Muscle of leg (tissue), 11 donors: Measurements from ENCODE around the gene CNGB1. TPM values are rescaled to one million over a fixed set of nuclear protein-coding genes. Genes with fewer than 3 reads are reported as not detected.
"Not testable (repeated sequence)": the region's sequence is repeated elsewhere in the genome, so short reads cannot be mapped to it uniquely, and the experiment has no call there.

Source experiments
- DNase-seq: peaks from one replicate; pipeline ENCODE4 v3.0.0; 2013
- H3K27ac ChIP-seq: one replicate; pipeline ENCODE4 v1.5.1; 2013; ENCODE audit warnings: mild to moderate bottlenecking, low read length, control low read depth
- H3K27me3 ChIP-seq: one replicate; pipeline ENCODE4 v1.6.1; 2013; ENCODE audit warnings: low read length; ENCODE audit not compliant: control insufficient read depth, insufficient read depth
- H3K36me3 ChIP-seq: one replicate; pipeline ENCODE4 v1.6.1; 2013; ENCODE audit warnings: low read length; ENCODE audit not compliant: control insufficient read depth, insufficient read depth
- H3K4me1 ChIP-seq: one replicate; pipeline ENCODE4 v1.6.1; 2013; ENCODE audit warnings: low read length; ENCODE audit not compliant: control insufficient read depth, insufficient read depth
- H3K4me3 ChIP-seq: one replicate; pipeline ENCODE4 v1.5.1; 2013; ENCODE audit warnings: low read length, control low read depth
- H3K9me3 ChIP-seq: replicated peaks from 2 replicates; pipeline ENCODE4 v1.6.1; 2013; ENCODE audit warnings: low read depth, low read length; ENCODE audit not compliant: control insufficient read depth
- WGBS: methylation state at CpG from one replicate; pipeline ENCODE4 v1.1.5; 2013; ENCODE audit warnings: missing lambda C conversion rate; ENCODE audit not compliant: insufficient coverage; 5-methylcytosine and 5-hydroxymethylcytosine counted together
- polyA plus RNA-seq, 8 donors: library from polyadenylated mRNA; unstranded; fragments of 120-200 nt; gene quantifications; one replicate each; pipeline versions ENCODE4 v1.2.1 to v1.2.3, GENCODE V29; 2013; ENCODE audit warnings: inconsistent platforms in 1 of 8, low replicate concordance in 1 of 8; ENCODE audit not compliant: insufficient read length in 8 of 8, insufficient read depth in 1 of 8
- total RNA-seq: library from RNA; stranded (reverse); fragments of 120-200 nt; gene quantifications from one replicate; pipeline ENCODE4 v1.2.4, GENCODE V29; 2013

Gene CNGB1
- total and polyA plus RNA-seq, 9 donors: 0.03 to 1.6 (median 0.08) TPM; not detected in 3

DNA sequence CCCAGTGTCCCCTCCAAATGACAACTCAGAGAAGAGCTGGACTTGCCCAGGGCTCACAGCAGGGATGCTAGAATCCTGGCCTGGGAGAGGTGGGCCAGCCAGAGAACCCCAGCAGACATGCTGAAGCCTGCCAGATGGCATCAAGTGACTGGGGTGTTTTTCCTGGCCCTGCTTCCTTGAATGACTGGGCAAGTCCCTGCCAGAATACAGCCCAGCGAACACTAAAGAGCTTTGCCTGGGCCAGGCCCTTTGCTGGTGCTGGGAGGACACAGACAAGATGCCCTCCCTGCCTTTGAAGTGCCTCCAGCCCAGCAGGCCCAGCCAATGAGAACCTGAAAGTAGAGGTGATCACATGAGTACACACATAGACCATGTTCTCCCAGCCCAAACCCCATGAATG lies 18.0 kb upstream of the CNGB1 start:
- WGBS: 25% methylated on average over 1 of the region's 1 CpG
- Histone ChIP-seq H3K4me1 (peaks cover 11% of the 10 kb centered on the region), H3K27ac (no peak overlapping the region), H3K4me3 (no peak overlapping the region), H3K36me3 (peaks cover 8% of the 10 kb centered on the region), H3K27me3 (peaks cover 39% of the 10 kb centered on the region), H3K9me3 (no peaks in the 10 kb centered on the region)
- DNase-seq: no peak

DNA sequence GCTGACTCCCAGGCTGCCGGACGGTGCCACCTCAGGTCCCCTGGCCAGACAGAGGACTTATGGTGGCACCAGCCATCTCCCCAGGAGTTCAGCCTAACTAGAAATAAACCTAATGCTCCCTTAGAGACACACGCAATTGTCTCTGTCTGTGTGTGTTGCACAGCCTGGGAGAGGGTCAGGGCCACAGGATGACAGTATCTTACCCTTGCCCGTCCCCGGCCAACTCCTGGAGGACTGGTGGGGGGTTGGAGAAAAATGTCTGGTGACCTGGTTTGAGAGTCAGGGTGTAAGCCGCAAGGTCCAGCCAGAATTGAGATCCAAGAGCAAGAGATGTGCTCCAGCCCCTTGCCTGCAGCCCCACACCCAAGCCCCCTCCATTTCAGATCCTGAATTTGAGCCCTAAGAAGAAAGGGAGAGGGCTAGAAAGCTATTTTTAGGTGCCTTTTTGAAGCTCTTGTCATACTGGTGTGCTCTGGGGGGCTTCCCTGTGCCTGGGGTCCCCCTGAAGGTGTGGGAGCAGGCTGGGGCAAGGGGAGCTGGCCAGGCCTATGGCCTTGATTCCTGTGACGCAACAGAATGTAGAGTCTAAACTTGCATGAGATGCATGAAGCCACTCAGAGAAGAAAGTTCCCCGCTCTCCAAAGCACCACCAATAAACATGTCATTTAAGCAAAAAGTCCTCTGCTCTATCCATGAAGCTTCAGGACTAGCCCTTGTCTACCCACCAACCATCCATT lies 16.7 kb upstream of the CNGB1 start:
- H3K27me3 ChIP-seq: peaks cover 43% of the 10 kb centered on the region
- no peak for DNase-seq
- 78% methylated on average over 4 of the region's 8 CpGs for WGBS
- no peaks in the 10 kb centered on the region for H3K9me3 ChIP-seq
- H3K4me1 ChIP-seq: peaks cover 11% of the 10 kb centered on the region
- H3K36me3 ChIP-seq: no peaks in the 10 kb centered on the region
- no peak overlapping the region for H3K27ac ChIP-seq
- no peak overlapping the region for H3K4me3 ChIP-seq

DNA sequence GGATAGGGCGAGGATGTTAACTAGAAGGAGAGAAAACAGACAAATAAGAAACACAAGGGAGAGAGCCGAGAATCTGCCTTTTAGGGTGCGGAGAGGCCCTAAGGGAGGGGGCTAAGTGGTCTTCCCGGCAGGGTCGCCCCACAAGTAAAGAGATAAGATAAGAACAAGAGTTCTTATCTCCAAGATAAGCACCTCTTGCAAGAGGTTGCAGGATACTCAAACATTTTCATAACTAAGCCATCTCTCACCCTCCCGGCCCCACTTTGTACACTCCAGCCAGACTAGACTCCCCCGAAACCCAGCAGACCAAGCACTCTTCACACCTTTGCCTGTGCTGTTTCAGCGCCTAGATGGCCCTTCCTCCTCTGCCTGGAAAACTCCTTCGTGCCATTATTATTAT lies 15.3 kb upstream of the CNGB1 start:
- 39% methylated on average over 3 of the region's 9 CpGs for WGBS
- Histone ChIP-seq H3K36me3 (no peaks in the 10 kb centered on the region), H3K27me3 (peaks cover 43% of the 10 kb centered on the region), H3K4me3 (no peak overlapping the region), H3K4me1 (peaks cover 11% of the 10 kb centered on the region), H3K27ac (no peak overlapping the region), H3K9me3 (no peaks in the 10 kb centered on the region)
- no peak for DNase-seq

DNA sequence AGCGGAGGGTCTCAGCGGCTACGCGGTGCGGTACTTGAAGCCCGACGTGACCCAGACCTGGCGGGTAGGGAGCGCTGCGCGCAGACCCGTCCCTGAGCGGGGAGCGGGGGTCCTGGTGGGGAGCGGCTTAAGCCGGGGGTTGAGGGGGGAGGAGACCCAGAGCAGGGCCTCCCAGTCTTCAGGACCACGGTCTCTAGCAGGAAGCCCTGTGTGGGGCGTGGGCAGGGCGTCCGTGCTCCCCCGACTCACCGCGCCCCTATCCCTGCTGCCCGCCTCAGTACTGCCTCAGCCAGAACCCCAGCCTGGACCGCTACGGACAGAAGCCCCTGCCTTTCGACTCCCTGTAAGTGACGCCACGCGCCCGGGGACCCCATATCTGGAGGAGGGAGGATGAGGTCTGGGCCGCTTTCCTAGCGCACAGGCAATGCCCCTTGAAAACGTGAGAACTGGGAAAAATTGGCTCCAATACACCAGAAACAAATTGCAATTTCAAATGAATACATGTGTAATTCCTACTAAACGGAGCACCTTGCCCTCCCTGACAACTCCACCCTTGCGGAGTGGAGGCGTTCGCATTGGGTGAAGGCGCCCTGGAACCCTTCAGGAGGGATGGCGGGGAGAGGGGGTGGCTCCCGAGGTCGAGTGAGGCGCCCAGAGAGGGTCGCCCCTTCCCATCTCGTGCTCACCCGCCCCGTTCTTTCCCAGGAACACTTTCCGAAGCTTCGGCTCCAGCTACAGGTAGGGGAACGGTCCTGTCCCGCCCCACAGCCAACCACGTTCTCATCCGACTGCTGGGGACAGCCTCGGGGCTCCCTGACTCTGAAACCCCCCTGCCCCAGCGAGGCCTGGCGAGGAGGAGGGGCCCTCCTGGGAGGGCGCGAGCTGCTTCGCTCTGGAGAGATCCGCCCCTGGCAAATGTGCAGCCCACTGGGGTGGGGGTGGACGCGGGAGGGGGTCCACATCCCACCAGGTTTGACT lies 14.6 kb upstream of the CNGB1 start:
- Histone ChIP-seq H3K36me3 (no peaks in the 10 kb centered on the region), H3K27me3 (peaks cover 43% of the 10 kb centered on the region), H3K27ac (no peak overlapping the region), H3K4me3 (peak overlapping the region; percentile 33), H3K4me1 (peaks cover 11% of the 10 kb centered on the region), H3K9me3 (no peaks in the 10 kb centered on the region)
- DNase-seq: no peak
- WGBS: 2% methylated on average over 20 of the region's 62 CpGs

DNA sequence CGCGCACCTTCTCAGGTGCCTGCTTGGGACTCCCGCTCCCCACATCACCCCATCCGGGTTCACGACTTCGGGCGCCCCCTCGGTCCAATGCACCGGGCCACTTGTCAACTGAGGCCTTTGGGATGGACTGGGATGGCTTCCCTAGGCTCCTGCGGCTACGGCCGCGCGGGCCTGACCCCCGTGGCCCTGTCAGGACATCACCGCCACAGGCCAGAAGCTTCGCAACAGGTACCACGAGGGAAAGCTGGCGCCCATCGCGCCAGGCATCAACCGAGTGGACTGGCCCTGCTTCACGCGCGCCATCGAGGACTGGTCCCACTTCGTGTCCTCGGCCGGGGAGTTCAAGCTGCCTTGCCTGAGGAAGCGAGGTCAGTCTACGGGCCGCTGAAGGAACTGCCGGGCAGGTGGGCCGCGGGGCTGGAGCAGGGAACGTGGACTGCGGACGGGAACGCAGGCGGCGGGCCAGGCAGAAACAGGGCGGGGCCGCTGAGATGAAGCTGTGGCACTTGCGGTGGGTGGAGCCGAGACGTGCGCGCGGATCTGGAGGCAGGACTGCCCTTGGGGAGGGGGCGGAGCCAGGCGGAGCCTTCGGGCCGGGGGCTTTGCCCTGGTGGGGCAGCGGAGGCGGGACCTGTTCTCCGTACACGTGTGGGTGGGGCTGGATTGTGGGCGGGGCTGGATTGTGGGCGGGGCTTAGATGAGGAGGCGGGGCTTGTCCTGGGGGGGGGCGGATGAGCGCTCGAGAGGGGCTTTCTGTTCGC lies 13.7 kb upstream of the CNGB1 start:
- WGBS: 5% methylated on average over 62 of the region's 64 CpGs
- no peak overlapping the region for H3K27ac ChIP-seq

DNA sequence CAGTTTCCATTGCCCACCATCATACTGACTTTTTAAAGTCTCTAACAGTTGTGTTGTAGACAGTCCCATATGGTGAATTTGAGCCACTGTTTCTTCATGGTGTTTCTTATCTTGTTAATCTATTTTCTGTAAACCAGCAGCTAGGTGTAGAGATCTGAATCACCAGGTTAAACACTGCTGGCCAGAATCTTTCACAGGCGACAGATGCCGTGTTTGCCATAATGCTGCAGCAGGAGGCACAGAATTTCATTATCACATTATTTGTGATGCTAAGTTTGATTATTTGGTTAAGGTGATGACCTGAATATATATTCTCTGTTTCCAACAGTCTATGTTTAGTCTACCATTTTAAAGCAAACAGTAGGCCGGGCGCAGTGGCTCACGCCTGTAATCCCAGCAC lies 11.5 kb upstream of the CNGB1 start:
- WGBS: no CpG with 5 or more reads among the region's 5 CpGs
- no peak for DNase-seq
- Histone ChIP-seq H3K4me3 (no peak overlapping the region), H3K27me3 (peaks cover 38% of the 10 kb centered on the region), H3K36me3 (no peaks in the 10 kb centered on the region), H3K27ac (no peak overlapping the region), H3K4me1 (peaks cover 11% of the 10 kb centered on the region), H3K9me3 (no peaks in the 10 kb centered on the region)

More for the DNA sequence above, 13.7 kb upstream of the CNGB1 start:
- H3K4me1 ChIP-seq: peaks cover 11% of the 10 kb centered on the region
- peak; percentile 81 for DNase-seq
- H3K4me3 ChIP-seq: peak overlapping the region; percentile 33
- H3K36me3 ChIP-seq: no peaks in the 10 kb centered on the region
- H3K27me3 ChIP-seq: peaks cover 43% of the 10 kb centered on the region
- H3K9me3 ChIP-seq: no peaks in the 10 kb centered on the region

DNA sequence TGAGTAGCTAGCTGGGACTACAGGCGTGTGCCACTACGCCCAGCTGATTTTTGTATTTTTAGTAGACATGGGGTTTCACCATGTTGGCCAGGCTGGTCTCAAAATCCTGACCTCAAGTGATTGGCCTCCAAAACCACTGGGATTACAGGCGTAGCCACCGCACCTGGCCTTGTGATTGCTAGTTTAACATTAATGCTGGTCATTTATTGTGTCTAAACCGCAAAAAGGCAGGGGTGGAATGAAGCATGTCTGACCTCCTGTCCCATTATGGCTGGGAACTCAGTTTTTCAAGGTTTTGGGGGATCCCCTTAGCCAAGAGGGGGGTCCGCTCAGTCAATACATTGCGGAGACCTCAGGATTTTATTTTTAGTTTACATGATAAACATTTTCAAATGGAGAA lies 10.7 kb upstream of the CNGB1 start:
- H3K4me1 ChIP-seq: peaks cover 11% of the 10 kb centered on the region
- no peak overlapping the region for H3K27ac ChIP-seq
- 87% methylated on average over 4 of the region's 7 CpGs for WGBS
- H3K4me3 ChIP-seq: no peak overlapping the region
- no peaks in the 10 kb centered on the region for H3K36me3 ChIP-seq
- no peaks in the 10 kb centered on the region for H3K9me3 ChIP-seq
- peaks cover 30% of the 10 kb centered on the region for H3K27me3 ChIP-seq
- DNase-seq: no peak

DNA sequence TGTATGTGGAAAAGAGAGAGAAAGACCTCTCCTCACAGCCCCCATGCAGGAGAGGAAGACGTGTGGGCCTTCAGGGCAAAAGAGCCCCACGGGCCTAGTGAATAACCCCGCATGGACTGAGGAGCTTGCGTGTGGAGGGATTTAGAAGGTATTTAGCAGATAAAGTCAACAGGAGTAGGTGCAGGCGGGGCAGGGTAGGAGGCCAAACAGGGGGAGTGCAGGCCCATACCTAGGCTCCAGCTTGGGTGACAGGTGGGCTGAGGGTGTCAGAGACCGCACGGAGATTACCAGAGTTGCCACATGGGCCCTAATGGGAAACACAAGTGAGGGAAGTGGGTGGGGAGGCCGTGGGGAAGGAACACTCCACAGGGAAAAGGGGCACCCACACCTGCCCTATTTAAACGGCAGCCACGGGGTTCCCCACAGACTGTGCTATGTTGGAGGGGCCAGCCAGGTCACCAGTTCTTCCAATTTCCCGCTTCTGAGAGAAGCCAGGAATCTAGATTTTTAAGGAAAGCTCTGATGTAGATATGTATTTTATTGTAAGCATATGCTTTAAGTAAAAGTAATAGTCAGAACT lies 8.2 kb upstream of the CNGB1 start:
- Histone ChIP-seq H3K36me3 (no peaks in the 10 kb centered on the region), H3K27me3 (peaks cover 6% of the 10 kb centered on the region), H3K4me3 (no peak overlapping the region), H3K9me3 (no peaks in the 10 kb centered on the region), H3K4me1 (no peaks in the 10 kb centered on the region), H3K27ac (no peak overlapping the region)
- 67% methylated on average over 7 of the region's 11 CpGs for WGBS
- no peak for DNase-seq

DNA sequence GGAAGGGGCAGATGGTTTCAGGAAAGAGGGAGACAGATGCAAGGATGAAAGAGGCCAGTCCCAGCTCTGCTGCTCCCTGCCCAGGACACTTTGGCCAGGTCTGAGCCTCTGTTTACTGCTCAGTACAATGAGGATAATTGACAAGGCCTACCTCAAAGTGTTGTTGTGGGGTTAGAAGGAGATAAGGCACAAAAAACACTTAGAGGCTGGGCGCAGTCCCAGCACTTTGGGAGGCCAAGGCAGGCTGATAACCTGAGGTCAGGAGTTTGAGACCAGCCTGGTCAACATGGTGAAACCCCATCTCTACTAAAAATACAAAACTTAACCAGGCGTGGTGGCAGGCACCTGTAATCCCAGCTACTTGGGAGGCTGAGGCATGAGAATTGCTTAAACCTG lies 7.1 kb upstream of the CNGB1 start:
- not testable (repeated sequence) for DNase-seq, H3K27ac ChIP-seq, H3K9me3 ChIP-seq, H3K27me3 ChIP-seq, H3K4me3 ChIP-seq, H3K4me1 ChIP-seq, H3K36me3 ChIP-seq
- 100% methylated on average over 1 of the region's 2 CpGs for WGBS
